GM19238 (cell line): ENCODE data around the gene TOP1.
"Not testable (repeated sequence)": the region's sequence is repeated elsewhere in the genome, so short reads cannot be mapped to it uniquely, and the experiment has no call there.

Experiments used
- DNase-seq: peaks from one replicate; pipeline ENCODE4 v3.0.0; 2011; ENCODE audit warnings: low spot score; ENCODE audit not compliant: insufficient read length

The TOP1 gene

DNA sequence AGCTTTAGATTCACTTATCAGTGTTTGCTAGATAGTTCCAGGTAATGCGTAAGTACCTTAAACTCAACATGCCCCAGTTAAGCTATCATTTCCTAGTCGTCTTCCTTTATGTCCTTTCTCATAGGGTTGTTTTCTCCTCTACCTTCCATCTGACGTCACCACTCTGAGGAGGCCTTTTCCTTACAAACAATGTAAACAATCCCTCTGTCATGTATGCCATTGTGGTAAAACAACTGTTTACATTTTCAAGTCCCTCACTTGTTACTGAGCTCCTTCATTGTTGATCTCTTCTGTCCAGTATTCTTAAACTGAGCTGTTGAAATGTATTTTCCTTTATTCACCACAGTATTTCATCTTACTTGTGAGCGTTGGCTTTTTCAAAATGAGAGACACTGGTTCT lies 63.3 kb downstream of the TOP1 start:
- no peak for DNase-seq

DNA sequence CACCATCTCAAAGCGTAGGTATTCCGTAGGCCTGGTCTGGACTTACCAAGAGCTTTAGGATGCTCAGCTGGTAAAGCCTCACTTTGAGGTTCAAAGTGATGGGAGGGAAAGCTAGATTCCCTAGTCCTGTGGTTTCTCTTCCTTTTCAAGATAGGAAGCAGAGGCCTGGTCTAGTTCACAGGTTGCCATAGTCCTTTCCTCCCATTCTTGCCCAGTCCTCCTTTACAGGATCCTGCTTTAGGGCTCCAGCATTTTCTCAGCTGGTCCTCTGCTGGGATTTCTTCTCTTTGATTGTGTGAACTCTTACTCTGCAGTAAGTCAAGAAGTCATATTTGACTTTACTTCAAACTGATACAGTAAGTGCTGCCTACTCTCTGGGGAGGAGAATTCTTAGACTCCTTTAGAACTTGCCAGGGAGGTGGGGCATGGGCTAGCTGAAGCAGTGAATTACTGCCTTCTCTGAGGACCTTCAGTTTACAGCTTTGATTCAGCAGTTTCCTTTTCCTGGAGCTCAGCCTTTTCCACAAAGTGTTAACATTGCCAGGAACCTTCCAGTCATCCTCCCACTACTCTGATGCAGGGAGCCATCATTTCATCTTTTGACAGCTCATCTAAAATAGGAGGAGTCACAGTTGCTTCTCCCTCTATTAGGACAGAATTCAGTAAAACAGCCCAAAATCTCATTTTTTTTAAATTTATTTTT lies 65.9 kb downstream of the TOP1 start:
- no peak for DNase-seq

DNA sequence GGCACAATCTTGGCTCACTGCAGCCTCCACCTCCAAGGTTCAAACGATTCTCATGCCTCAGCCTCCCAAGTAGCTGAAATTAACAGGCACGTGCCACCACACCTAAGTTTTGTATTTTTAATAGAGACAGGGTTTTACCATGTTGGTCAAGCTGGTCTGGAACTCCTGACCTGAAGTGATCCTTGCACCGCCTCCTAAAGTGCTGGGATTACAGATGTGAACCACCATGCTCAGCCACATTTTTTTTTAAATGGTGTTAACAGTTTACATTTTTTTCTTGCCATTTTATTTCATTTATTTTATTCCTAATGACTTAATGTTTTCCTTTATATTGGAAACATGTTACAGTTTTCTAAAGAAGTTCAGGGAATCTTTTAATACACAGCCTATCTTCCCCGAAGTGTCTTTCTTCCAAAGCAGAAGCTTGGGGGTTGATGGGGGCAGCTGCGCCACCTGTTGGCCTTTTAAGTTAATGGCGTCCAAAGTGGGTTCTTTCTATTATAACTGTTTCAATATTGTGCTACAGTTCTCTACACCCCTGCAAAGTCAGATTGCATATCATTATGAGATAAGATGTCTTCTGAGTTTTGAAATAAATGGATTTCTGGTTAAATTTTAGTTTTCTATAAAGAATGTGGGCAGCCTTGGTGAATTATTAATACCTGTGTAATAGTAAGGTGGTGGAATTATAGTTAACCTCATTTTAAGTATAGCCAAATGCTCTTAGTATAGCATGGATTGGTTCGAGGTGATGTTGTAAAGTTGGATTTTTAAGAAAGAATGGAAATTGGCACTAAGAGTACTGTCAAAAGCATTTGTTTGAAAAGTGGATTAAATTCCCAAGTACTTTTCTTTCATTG lies 66.7 kb downstream of the TOP1 start:
- DNase-seq = peak; percentile 23

DNA sequence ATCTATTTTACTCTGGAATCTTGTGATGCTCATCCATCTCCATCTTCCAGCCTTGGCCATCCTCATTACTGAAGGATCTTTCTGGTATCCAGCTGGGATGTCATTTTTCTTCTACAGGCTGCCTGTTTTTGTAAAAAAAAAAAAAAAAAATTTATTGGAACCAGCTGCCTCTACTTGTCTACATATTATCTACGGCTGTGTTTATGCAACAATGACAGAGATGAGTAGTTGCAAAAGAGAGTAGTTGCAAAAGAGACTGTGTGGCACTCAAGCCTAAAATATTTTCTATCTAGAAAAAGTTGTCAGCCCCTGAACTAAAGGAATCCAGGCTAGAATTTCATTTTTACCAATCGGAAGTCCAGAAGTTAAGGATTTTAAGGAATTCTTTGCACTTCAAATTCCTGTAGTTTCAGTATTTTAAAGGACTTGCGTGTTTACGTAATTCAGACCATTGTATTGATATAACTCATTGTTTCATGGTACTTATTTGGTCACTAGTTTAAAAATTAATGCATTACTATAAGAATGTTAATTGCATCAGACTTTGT lies 70.2 kb downstream of the TOP1 start:
- DNase-seq = no peak

DNA sequence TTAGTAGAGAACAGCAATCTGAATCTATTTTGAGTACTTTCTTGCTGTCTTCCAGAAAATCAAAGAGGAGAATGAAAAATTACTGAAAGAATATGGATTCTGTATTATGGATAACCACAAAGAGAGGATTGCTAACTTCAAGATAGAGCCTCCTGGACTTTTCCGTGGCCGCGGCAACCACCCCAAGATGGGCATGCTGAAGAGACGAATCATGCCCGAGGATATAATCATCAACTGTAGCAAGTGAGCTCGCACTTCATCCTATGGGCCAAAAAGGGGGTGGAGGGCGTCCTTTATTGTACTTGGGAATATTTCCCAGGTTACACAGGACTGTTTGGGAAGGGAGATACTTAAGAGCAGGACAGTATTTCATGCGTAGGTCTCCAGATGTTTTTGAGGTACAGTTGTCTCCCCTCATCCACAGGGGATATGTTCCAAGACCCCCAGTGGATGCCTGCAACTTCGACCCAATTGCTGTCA lies 71.4 kb downstream of the TOP1 start:
- no peak for DNase-seq

DNA sequence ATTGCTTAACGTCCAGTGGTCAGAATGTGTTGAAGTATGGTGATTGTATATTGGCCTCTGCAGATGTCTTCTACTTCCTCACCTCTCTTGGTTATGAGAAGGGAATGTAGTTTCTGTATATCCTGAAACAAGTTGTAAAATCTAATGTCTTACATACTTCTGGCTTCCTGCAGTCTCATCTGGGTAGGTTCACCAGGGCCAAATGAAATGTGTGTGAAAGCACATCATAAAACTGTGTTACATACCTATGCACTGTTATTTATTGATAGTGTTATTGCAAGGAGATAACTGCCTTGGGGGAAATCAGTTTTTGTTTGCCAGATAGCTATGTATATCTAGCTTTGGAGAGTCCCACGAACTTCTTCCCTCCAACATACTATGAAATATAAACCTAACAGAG lies 73.0 kb downstream of the TOP1 start:
- DNase-seq = no peak

DNA sequence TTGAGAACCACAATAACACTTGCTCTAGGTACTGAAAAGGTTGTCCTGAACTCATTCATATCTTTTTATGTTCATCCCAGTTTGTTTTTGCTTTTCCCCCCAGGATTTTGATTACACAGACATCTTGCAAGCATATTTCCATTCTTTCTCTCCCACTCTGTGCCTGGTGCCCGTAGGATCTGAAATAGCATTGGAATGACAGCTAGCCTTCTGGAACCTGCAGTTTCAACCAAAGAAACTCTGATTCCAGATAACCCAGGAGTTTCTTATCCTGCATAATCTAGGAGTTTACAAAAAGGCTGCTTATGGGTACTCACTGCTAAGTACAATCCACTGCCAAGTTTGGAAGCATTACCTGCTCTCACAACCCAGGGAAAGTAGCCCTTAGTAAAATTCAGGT lies 79.9 kb downstream of the TOP1 start:
- no peak for DNase-seq

DNA sequence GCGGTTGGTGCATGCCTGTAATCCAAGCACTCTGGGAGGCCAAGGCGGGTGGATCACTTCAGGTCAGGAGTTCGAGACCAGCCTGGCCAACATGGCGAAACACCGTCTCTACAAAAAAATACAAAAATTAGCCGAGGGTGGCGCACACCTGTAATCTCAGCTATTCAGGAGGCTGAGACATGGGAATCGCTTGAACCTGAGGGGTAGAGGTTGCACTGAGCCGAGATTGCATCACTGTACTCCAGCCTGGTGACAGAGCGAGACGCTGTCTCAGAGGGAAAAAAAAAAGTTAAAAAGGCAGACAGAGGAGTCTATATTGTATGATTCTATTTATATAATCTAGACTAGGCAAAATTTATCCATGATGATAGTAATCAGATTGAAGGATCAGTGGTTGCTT lies 81.4 kb downstream of the TOP1 start:
- no peak for DNase-seq

DNA sequence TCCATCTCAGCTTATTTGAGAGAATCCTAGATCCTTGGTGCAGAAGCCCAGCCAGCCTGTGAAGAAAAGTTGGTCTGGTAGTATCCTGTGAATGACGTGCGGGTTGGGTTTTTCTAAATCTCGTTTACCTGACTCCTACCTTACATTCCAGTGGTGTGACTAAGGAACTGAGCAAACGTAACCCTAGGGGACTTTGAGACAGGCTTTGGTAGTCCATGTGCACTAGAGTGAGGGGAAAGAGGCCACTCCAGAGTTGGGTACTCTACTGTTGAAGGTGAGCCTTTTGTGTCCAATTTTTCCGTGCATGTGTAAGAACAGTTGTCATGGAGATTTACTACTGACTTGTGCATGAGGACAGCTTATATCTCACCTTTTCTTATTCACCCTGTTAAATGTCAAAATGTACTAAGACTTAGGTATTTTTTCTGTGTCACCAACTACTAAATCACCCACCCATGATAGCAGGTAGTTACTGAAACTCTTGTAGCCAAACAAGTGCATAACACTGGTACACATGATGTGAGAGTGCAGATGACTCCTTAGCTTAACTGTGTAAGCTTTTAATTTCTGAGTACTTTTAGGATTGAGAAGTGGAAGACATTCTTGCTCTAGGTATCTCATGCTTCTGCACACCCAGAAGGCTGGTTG lies 82.4 kb downstream of the TOP1 start:
- no peak for DNase-seq

DNA sequence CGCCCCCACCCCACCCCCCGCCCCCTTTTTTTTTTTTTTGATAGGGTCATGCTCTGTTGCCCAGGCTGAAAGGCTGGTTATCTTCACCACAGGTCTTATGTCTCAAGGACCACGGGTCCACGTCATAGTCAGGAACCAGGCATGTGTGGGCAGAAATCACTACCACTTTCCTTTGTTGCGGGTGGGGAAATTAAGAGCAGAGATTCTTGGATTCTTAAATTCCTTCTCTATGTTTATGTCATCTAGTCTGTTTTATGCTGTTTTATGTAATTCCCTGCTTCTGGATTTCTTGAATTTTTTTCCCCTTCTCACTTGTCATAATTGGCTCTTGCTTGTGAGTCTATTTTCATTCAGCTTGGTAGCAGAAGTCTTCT lies 82.9 kb downstream of the TOP1 start:
- no peak for DNase-seq

DNA sequence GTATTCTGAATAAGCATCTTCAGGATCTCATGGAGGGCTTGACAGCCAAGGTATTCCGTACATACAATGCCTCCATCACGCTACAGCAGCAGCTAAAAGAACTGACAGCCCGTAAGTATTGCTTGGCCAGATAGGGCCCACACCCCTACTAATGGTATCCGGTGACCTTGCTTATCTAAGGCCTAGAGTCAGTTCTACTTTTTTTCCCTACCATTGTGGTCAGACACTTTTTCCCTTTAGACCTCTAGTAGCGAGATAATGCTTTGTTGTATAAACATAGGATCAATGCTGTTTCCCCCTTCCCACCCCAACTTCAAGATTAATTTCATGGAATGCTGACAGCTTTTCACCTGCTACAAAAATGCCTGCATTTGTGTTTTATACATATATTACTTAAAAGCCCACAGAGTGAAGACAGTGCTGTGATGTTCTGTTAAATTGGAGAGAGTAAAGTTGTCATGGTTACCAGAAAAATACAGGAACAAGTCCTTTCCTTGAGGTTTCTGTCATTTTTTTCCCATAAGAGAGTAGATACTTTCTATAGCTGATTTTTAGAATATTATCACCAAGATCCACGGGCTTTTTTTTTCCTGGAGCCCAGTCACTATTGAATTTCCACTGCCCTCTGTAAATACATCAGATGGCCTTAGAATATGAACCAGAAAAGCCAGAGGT lies 87.8 kb downstream of the TOP1 start:
- no peak for DNase-seq

DNA sequence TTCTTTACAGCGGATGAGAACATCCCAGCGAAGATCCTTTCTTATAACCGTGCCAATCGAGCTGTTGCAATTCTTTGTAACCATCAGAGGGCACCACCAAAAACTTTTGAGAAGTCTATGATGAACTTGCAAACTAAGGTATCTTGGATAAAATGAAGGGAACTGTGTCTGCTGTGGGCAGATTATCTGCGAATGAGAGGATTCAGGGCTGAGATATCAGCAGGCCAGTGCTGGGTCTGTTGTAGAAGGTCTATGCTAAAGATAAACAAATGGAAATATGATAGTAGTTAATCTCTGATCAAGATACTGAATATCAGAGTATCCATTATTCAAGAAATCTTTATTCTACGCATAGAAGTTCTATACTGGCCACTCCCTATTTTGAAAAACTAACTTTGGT lies 89.5 kb downstream of the TOP1 start:
- not testable (repeated sequence) for DNase-seq

DNA sequence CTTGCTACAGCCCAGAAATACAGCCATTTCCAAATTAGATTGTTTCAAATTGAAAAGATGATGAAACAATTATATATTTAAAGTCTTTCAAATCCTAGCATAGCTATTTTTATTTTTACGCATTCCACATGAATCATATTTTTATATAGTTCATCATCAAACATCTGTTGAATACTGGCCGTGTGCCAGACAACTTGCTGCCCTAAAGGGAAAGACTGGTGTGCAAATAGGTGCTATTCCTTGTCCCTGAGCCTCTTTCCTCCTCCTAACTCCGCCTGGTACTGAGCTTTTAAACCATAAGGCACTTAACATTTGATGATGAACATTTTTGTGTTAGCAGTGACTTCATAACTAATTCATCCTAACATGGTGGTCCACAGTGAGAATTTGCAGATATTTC lies 90.0 kb downstream of the TOP1 start:
- no peak for DNase-seq

DNA sequence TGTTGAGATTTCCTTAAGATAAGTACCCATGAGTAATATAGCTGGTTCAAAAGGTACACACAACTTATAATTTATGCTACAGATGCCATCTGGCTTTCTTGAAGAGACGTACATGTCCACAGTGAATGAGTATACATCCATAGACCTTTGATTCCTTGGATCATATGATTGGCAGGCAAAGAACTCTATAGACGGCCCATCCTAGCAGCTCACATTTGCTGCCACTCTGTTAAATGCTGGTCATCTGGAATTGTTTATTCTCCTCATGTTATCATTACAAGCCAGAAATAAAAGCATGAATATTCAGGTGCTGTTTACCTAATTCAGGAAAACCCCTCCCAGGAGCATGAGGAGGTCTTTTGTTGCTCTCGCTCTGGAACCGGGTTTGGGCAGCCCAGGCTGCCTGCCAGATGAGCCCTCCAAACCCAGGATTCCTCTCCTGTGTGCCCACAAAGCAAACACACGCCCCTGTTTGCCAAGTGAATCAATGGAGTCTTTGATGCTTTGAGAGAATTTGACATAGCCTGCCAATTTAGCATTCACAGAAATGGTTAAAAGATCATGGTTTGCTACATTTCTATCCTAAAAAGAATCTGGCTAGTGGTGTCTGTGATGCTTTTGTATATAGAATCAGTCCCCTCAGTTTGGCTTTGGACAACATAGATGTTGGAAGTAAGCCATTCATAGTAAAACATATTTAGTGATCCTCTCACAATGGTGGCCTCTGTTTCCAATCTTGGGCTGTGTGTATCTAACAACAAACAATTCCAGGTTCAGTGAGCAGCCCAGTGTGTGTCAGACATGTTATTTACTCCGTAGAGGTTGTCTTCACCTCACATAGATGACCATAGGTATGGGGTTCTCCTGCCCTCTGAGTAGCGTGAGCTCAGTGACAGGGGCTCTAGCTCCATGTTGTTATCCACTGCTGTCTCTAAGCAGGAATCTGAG lies 91.3 kb downstream of the TOP1 start:
- no peak for DNase-seq

DNA sequence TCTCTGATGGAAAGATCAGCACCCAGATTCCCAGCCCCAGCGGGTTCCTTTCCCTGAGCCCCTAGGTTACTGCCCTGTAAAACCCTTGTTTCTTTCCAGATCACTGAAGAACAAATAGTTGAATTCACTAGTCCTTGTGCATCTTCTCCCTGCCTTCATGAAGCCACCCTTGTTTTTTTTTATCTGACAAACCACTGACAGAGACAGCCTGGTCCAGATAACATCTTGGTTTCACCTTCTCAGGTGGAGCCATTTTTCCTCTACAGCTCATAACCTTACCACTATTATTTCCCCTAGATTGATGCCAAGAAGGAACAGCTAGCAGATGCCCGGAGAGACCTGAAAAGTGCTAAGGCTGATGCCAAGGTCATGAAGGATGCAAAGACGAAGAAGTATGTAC lies 92.8 kb downstream of the TOP1 start:
- DNase-seq = no peak

DNA sequence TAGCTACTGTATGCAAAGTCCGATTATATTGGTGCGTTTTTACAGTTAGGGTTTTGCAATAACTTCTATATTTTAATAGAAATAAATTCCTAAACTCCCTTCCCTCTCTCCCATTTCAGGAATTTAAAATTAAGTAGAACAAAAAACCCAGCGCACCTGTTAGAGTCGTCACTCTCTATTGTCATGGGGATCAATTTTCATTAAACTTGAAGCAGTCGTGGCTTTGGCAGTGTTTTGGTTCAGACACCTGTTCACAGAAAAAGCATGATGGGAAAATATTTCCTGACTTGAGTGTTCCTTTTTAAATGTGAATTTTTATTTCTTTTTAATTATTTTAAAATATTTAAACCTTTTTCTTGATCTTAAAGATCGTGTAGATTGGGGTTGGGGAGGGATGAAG lies 95.0 kb downstream of the TOP1 start:
- no peak for DNase-seq

DNA sequence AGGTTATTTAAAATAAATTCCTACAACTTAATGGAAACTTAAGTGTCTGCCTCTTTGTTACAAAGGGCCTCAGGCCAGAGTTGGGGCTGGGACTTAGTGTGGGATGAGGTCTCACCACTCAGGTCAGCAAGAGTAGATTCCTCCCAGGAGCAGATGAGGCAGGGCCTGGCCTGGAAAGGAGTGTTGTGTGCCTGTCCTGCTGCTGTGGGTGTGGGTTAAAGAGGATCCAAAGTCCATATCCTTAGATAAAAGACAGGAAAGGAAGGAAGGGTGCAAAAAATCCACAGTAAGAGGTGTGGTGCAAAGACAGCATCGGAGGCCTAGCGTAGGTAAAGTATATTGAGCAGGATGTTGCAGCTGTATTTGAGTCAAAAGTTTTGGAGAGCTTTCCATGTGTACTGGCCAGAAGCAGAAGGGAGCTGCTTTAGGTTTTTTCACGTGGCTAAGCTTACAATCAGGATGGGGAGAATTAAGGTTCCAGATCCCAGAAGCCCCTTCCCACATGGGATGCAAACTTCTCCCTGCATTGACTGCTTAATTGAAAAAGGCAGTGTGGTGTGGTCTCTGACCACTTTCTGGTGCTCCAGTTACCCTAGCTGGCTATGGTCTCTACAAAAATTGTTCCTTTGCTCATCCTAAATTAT lies 96.0 kb downstream of the TOP1 start:
- DNase-seq = no peak

DNA sequence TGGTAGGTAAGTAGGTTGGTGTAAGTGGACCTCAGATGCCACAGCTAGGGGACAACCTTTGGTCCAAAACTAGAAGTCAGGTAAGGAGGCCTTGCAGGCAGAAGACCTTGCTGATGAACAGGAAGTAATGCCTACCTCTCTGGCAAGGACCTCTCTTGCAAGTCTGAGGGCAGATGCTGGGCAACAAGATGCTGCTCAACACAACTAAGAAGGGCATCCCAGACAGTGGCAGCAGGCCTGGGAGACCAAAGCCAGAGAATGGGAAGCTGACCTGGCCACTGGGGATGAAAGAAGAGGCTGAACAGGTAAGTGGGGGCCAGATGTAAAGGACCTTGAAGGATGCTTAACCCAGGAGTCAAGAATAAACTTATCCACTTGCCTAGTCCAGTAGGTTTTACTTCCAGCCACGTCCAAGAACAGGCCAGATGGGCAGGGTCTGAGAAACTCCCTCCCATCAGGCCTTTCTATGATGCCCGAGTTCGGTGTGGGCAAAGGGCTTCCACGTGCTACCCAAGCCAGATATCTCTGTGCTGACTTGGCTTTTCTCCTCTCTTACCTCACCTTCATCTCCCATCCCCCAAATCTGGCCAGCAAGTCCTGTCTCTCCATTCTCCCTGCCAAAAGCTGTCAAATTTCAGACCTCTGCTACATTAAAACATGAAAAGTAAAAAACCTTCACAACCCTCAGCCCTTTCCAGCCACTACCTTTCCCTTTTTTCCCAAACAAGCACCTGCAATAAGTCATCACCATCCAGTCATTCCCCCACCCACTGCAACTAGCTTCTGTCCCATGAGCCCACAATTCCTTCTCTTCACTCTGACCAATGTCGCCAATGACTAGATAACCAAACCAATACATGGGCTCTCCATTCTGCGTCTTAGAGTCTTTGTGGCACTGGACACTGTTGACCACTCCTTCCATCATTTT lies 97.2 kb downstream of the TOP1 start:
- no peak for DNase-seq

DNA sequence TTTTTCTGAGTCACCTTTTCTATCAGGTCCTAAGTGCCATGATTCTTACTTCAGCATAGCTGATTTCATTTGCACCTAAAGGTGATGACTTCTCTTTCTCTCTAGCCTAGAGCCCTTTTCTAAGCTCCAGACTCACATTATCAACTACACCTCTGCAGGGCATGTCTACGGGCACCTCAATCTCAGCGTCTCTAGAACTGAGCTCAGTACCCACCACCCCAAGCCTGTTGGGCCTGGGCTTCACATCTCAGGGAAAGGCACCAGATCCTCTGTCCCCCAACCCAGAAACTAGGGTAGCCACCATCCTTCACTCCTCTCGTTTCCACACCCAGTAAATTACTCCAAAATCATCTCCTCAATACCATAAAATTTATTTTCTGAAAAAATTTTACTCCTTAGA lies 98.1 kb downstream of the TOP1 start:
- DNase-seq = no peak
